ENCODE data around the gene TLL1. TPM values are rescaled to one million over a fixed set of nuclear protein-coding genes. Genes with fewer than 3 reads are reported as not detected.

TLL1 gene
- total and polyA plus RNA-seq, 2 of the 13 experiments (the other 11 are each of a cell fraction or from before 2014, with no cell fraction given): not detected

- no peak overlapping the region for H3K27ac ChIP-seq (ENCODE audit: extremely low read length, insufficient read depth, low read length)
- no TSS peak for BruUV-seq (replicated peaks)
- intact Hi-C loops (cut with micrococcal nuclease; ENCODE audit: unreplicated experiment) (no loop called here), in situ Hi-C loops (cut with HindIII; ENCODE audit: extremely low pct_ligation_motif_present, low pct_unique_long_range_greater_than_20kb) (no loop called here)
- no peaks in the 10 kb centered on the region for H4K20me1 ChIP-seq (ENCODE audit: insufficient read depth, low read length)
- H3K27me3 ChIP-seq (ENCODE audit: control insufficient read depth in 1 of 2, insufficient read depth in 2 of 2, low read length in 2 of 2): no peaks in the 10 kb centered on the region
- DNase-seq (ENCODE audit: low spot score) (no peak), ATAC-seq (no peak), FAIRE-seq (no peak)
- TF ChIP-seq RAD51 (IDR thresholded peaks at IDR 0.05; ENCODE audit: borderline replicate concordance) (peak; percentile 77), MXD1 (CRISPR knock-in tag; IDR thresholded peaks at IDR 0.05) (no peak), ZSCAN12 (CRISPR knock-in tag; IDR thresholded peaks at IDR 0.05) (no peak), SIN3B (IDR thresholded peaks at IDR 0.05; ENCODE audit: low read length) (no peak), USF2 (IDR thresholded peaks at IDR 0.05; ENCODE audit: low read depth, low read length) (peak; percentile 33; the same call in 1 of the 2 replicates), USF2 (CRISPR knock-in tag; IDR thresholded peaks at IDR 0.05; ENCODE audit: borderline replicate concordance) (no peak)
- H3K4me2 ChIP-seq (ENCODE audit: low read depth, low read length): no peak overlapping the region
- H2AFZ ChIP-seq (ENCODE audit: low read length): no peak overlapping the region
- ChIA-PET POLR2A (no interaction called here), CTCF (ENCODE audit: low intra/inter-chr PET ratio, low total read pairs) (no interaction called here)
- no peaks in the 10 kb centered on the region for H3K79me2 ChIP-seq (ENCODE audit: insufficient read depth, low read length)
- 0% methylated on average over 2 of the region's 2 CpGs for WGBS (ENCODE audit: low lambda C conversion rate)
- no peak overlapping the region for H3K4me3 ChIP-seq (replicated peaks in 1 of 3; ENCODE audit: insufficient read depth in 1 of 3, low read depth in 2 of 3, low read length in 3 of 3)
- H3K9ac ChIP-seq (ENCODE audit: insufficient read depth, low read depth, low read length): no peak overlapping the region
- H3K9me3 ChIP-seq (ENCODE audit: low read length): no peaks in the 10 kb centered on the region
- no peaks in the 10 kb centered on the region for H3K36me3 ChIP-seq (replicated peaks in 1 of 2; ENCODE audit: control insufficient read depth in 1 of 2, insufficient read depth in 2 of 2, low read length in 2 of 2)
- no peaks in the 10 kb centered on the region for H3K4me1 ChIP-seq (ENCODE audit: insufficient read depth, low read length)
These were observed 231.6 kb downstream of the TLL1 start for GRCh38 chr4:166104623-166105022.

- no peaks in the 10 kb centered on the region for H3K27me3 ChIP-seq (ENCODE audit: control insufficient read depth in 1 of 2, insufficient read depth in 2 of 2, low read length in 2 of 2)
- WGBS (ENCODE audit: low lambda C conversion rate): under 1% methylated on average over 3 of the region's 3 CpGs
- H3K27ac ChIP-seq (ENCODE audit: extremely low read length, insufficient read depth, low read length): no peak overlapping the region
- no peak for ATAC-seq
- no peak overlapping the region for H2AFZ ChIP-seq (ENCODE audit: low read length)
- DNase-seq (ENCODE audit: low spot score): no peak
- intact Hi-C loops (cut with micrococcal nuclease; ENCODE audit: unreplicated experiment) (loop anchor here (5.0 kb wide), 1 partner anchor 780 kb away; no protein-coding TSS in a partner anchor), in situ Hi-C loops (cut with HindIII; ENCODE audit: extremely low pct_ligation_motif_present, low pct_unique_long_range_greater_than_20kb) (no loop called here)
- no peak overlapping the region for H3K4me3 ChIP-seq (replicated peaks in 1 of 3; ENCODE audit: insufficient read depth in 1 of 3, low read depth in 2 of 3, low read length in 3 of 3)
- BruUV-seq (replicated peaks): no TSS peak
- ChIA-PET CTCF (ENCODE audit: low intra/inter-chr PET ratio, low total read pairs) (no interaction called here), POLR2A (no interaction called here)
- no peaks in the 10 kb centered on the region for H3K79me2 ChIP-seq (ENCODE audit: insufficient read depth, low read length)
- no peaks in the 10 kb centered on the region for H4K20me1 ChIP-seq (ENCODE audit: insufficient read depth, low read length)
- no peak for FAIRE-seq
- H3K4me2 ChIP-seq (ENCODE audit: low read depth, low read length): no peak overlapping the region
- H3K4me1 ChIP-seq (ENCODE audit: insufficient read depth, low read length): no peaks in the 10 kb centered on the region
- H3K9me3 ChIP-seq (ENCODE audit: low read length): no peaks in the 10 kb centered on the region
- no peak overlapping the region for H3K9ac ChIP-seq (ENCODE audit: insufficient read depth, low read depth, low read length)
- no peaks in the 10 kb centered on the region for H3K36me3 ChIP-seq (replicated peaks in 1 of 2; ENCODE audit: control insufficient read depth in 1 of 2, insufficient read depth in 2 of 2, low read length in 2 of 2)
- no peak for TF ChIP-seq PRMT3 (CRISPR knock-in tag; IDR thresholded peaks at IDR 0.05; ENCODE audit: borderline replicate concordance, low read depth)
- no peak for TF ChIP-seq MLXIP (CRISPR knock-in tag; IDR thresholded peaks at IDR 0.05; ENCODE audit: borderline replicate concordance)
- no peak for TF ChIP-seq FOXA3 (CRISPR knock-in tag; IDR thresholded peaks at IDR 0.05)
These were observed 248.9 kb downstream of the TLL1 start for GRCh38 chr4:166121897-166122296.

Measured in HepG2 (cell line).